GM12892 (cell line): ENCODE data around the gene HLA-DQB1.
"Not testable (repeated sequence)": the region's sequence is repeated elsewhere in the genome, so short reads cannot be mapped to it uniquely, and the experiment has no call there.

Experiments
- DNase-seq: peaks from one replicate; pipeline ENCODE4 v3.0.0; 2011; ENCODE audit not compliant: insufficient read length
- FAIRE-seq: peaks from 2 replicates; lab custom pipeline; 2011; peaks lifted over from hg19 to GRCh38; lab: Jason Lieb, UNC
- POLR2A ChIP-seq: IDR thresholded peaks from 2 replicates; pipeline ENCODE4 v1.6.1; 2011; ENCODE audit warnings: low read depth, low read length, control low read depth
- POLR2AphosphoS5 ChIP-seq: IDR thresholded peaks from 2 replicates; pipeline ENCODE4 v1.6.1; 2011; ENCODE audit warnings: low read depth, low read length, control low read depth
- TAF1 ChIP-seq: IDR thresholded peaks from 2 replicates; pipeline ENCODE4 v1.6.1; 2011; ENCODE audit warnings: low read depth, mild to moderate bottlenecking, control low read depth, low read length, borderline replicate concordance

The HLA-DQB1 gene

GRCh38 chr6:32680055-32680454 lies 13.6 kb upstream of the HLA-DQB1 start:
- FAIRE-seq: peak; percentile 46
- no peak for DNase-seq
- no peak for TF ChIP-seq POLR2AphosphoS5
- TF ChIP-seq POLR2A: no peak
- TF ChIP-seq TAF1: no peak

GRCh38 chr6:32679492-32679891 lies 13.0 kb upstream of the HLA-DQB1 start:
- no peak for TF ChIP-seq POLR2A
- no peak for TF ChIP-seq POLR2AphosphoS5
- no peak for TF ChIP-seq TAF1
- DNase-seq: no peak
- FAIRE-seq: no peak

DNA sequence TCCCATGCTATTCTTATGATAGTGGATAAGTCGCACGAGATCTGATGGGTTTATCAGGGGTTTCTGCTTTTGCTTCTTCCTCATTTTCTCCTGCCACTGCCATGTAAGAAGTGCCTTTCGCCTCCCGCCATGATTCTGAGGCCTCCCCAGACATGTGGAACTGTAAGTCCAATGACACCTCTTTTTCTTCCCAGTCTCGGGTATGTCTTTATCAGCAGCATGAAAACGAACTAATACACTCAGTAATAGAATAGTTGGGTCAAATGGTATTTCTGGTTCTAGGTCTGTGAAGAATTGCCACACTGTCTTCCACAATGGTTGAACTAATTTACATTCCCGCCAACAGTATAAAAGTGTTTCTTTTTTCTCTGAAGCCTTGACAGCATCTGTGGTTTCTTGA lies 7.7 kb upstream of the HLA-DQB1 start:
- DNase-seq, FAIRE-seq: not testable (repeated sequence)

GRCh38 chr6:32671908-32672307 lies 5.5 kb upstream of the HLA-DQB1 start:
- not testable (repeated sequence) for DNase-seq, FAIRE-seq

- DNase-seq (no peak), FAIRE-seq (no peak)
- TF ChIP-seq POLR2A: no peak
- no peak for TF ChIP-seq POLR2AphosphoS5
Observed at GRCh38 chr6:32669893-32670292, 3.4 kb upstream of the HLA-DQB1 start.

DNA sequence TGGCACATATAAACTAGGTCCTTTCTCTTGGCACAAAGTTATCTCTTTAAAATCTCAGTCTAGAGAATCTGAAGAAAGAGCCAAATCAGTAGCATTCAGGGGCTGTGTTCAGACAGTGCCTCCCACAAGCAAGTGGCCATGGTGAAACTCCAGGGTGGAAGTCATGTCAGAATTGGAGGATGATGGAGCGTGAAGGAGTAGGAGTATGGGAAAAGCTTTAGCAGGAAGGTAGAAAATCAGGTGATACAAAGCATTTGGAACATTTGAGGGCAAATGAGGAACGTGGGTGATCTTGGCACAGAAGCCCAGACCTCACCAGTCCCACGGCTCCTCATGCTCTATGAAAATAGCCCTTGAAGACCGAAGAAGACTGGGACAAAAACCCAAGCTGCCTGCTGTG lies 2.8 kb upstream of the HLA-DQB1 start:
- TF ChIP-seq POLR2AphosphoS5 (peak; percentile 54; the same call in 1 of the 2 replicates), TAF1 (no peak), POLR2A (no peak)
- FAIRE-seq (no peak), DNase-seq (no peak)

DNA sequence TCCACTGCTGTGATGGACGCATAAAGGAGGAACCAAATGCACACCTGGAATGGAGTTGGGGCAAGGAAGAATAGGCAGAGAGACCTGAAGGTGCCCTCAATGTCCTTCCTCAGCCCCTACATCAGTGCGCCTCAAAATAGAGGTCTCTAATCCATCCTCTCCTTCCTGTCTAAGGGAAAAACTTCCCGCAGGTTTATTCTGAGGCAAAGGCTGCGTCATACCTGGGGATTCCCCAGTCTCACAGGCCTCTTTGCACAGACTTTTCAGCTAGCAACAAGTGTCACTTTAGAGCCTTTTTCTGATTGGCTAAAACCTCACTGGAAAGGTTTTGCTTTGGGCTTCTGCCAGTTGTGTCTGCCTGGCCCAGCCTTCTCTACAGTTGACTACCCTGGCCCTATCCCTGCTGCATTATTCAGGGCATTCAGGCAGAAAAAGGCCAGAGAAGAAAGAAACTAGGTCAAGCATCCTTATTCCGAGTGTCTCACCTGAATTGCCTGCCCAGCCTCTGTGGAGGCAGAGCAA lies 1.8 kb upstream of the HLA-DQB1 start:
- peak; percentile 99 for FAIRE-seq
- peak; percentile 29 for DNase-seq
- peak; percentile 85 for TF ChIP-seq POLR2AphosphoS5
- TF ChIP-seq TAF1: peak; percentile 71; the same call in 1 of the 2 replicates
- TF ChIP-seq POLR2A: peak; percentile 88

DNA sequence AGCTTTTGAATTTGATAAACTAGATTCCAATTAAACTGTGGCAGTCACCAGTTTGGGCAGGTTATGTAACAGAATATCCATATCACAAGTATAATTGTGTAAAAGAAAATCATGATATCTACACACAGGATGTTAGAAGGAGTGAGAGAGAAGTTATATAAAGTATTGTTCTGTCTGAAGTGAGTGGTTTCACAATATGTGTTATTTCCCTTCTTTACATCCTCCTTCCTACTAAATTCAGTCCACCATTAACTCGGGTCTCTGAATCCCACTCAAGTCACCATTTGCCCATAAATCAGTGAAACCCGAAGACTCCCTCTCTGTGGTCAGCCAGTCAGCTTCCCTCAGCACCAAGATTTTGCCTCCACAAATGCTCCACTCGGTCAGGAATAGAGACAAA lies 796 bp downstream of the HLA-DQB1 start:
- FAIRE-seq (peak; percentile 80), DNase-seq (no peak)
- TF ChIP-seq POLR2A (no peak), TAF1 (no peak), POLR2AphosphoS5 (no peak)

GRCh38 chr6:32664827-32665362 lies 1.6 kb downstream of the HLA-DQB1 start:
- DNase-seq (no peak), FAIRE-seq (peak; percentile 57)
- TF ChIP-seq TAF1: no peak
- peak; percentile 59; the same call in 1 of the 2 replicates for TF ChIP-seq POLR2AphosphoS5

GRCh38 chr6:32664354-32664753 lies 2.1 kb downstream of the HLA-DQB1 start:
- no peak for DNase-seq
- FAIRE-seq: no peak
- TF ChIP-seq TAF1: no peak
- TF ChIP-seq POLR2A: 0 out of 2 replicates have a peak, but pooled peaks have one; percentile 26
- TF ChIP-seq POLR2AphosphoS5: peak; percentile 51

DNA sequence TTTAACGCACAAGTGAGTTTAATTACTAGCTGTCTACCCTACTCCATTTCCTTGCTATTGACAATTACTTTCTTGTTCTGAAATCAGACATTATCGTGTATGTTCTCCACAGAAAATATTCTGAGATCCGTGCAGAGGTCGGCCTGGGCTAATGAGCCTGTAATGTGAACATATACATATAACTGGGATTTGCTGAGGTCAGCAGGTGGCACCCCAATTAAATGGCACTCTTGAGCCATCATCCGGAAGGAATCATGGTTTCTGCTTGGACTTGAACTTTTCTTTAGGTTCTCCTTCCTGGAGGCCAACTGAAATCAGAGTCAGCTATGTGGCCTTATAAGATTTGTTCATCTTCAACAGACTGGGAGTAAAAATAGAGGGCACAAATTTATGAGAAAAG lies 3.6 kb downstream of the HLA-DQB1 start:
- FAIRE-seq: no peak
- TF ChIP-seq POLR2AphosphoS5 (no peak), TAF1 (no peak), POLR2A (no peak)

DNA sequence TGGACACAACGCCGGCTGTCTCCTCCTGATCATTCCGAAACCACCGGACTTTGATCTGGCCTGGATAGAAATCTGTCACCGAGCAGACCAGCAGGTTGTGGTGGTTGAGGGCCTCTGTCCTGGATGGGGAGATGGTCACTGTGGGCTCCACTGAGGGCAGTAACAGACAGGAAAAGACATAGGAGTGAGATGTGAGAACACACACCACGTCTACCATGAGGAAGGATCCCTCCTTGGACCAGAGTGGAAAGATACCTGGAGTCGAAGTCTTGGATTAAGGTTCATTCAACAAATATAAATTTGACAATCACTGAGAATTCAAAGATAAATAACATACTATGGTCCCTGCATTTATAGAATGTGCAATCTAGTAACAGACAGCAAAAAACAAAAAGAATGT lies 4.4 kb downstream of the HLA-DQB1 start:
- TF ChIP-seq POLR2A (no peak), TAF1 (no peak)
- no peak for FAIRE-seq

More for the DNA sequence above, 3.6 kb downstream of the HLA-DQB1 start:
- DNase-seq: no peak

DNA sequence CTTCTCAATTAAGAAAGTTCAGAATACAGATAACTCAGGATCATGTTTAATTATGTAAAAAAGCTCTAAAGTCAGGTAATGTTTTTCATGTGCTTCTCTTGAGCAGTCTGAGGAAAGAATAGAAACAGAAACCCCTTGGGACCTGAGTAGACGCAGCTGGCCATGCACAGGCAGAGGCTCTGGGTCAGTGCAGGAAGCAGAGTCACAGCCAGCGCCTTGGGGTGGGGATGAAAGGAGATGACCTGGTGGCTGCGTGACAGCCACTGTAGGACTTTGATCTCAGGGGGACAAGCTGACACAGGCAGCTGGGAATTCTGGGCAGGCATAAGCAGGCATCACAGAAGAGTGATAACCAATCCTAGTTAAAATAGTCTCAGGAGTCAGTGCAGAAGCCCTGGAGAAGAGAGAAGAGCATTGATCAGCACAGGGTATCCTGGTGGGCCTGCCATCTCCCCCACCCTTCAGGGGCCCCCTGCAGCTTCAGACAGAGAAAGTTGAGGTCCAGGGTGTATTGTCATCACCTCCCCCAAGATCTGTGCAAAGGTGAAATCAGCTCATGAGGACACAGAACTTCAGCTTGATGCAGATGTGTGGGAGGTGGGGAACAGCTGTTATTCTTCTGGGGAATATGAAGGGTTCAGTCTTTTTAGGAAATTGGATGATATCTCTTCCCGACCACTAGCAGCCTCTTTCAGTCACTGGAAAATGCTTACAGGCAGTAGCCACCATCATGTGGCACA lies 6.4 kb downstream of the HLA-DQB1 start:
- FAIRE-seq (peak; percentile 72), DNase-seq (no peak)
- peak; percentile 40 for TF ChIP-seq POLR2AphosphoS5
- no peak for TF ChIP-seq TAF1
- TF ChIP-seq POLR2A: peak; percentile 21; the same call in 1 of the 2 replicates

More for the DNA sequence above, 4.4 kb downstream of the HLA-DQB1 start:
- no peak for DNase-seq
